ENCODE data around the gene CGB2.

GRCh38 chr19:49080392-49080791, 48.7 kb downstream of the CGB2 start:
- TF ChIP-seq CTCF (conservative IDR thresholded peaks at IDR 0.05) (no peak), EZH2 (IDR thresholded peaks at IDR 0.05; ENCODE audit: low read depth) (no peak)

Data from PC-9 (cell line).